Measurements from ENCODE around the gene KBTBD13.

Gene KBTBD13

GRCh38 chr15:65056868-65057548, 19.5 kb upstream of the KBTBD13 start:
- DNase-seq (ENCODE audit: low spot score), result no peak

GRCh38 chr15:65057549-65057940, 19.0 kb upstream of the KBTBD13 start:
- DNase-seq (ENCODE audit: low spot score), result no peak
- TF ChIP-seq CTCF (IDR thresholded peaks at IDR 0.05; ENCODE audit: extremely low read depth, insufficient read depth, missing control alignments), result no peak
- in situ Hi-C loops (cut with MboI; ENCODE audit: low pct_unique_long_range_greater_than_20kb, low sequenced_read_pairs, unreplicated experiment), result loop anchor here (25.0 kb wide), 1 partner anchor 230 kb away; the partner anchor contains the start of genes PARP16 and RNU5A-1

More at GRCh38 chr15:65056868-65057548, 19.5 kb upstream of the KBTBD13 start:
- in situ Hi-C loops (cut with MboI; ENCODE audit: low pct_unique_long_range_greater_than_20kb, low sequenced_read_pairs, unreplicated experiment), result loop anchor here (25.0 kb wide), 1 partner anchor 230 kb away; the partner anchor contains the start of genes PARP16 and RNU5A-1
- TF ChIP-seq CTCF (IDR thresholded peaks at IDR 0.05; ENCODE audit: extremely low read depth, insufficient read depth, missing control alignments), result no peak

GRCh38 chr15:65058394-65059368, 17.9 kb upstream of the KBTBD13 start:
- no peak for DNase-seq (ENCODE audit: low spot score)
- TF ChIP-seq CTCF (IDR thresholded peaks at IDR 0.05; ENCODE audit: extremely low read depth, insufficient read depth, missing control alignments), result no peak
- in situ Hi-C loops (cut with MboI; ENCODE audit: low pct_unique_long_range_greater_than_20kb, low sequenced_read_pairs, unreplicated experiment), result loop anchor here (25.0 kb wide), 1 partner anchor 229 kb away; the partner anchor contains the start of genes PARP16 and RNU5A-1

DNA sequence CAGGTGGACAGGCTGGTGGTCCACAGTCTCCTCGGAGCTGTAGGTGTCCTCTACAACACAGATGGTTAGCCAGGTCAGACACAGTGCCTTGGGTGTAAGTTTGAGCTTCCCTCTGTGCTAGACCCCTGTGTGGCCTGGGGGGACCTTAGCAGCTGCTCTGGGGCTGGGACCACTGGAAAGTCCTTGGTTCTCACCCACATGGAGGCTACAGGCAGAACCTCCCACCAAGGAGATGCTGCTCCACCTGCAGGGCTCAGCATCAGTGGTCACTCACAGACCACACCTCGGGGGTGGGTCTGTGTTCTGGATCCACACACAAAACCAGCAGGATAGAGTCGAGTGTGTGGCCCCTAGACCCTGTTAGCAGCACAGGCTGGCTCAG, 17.2 kb upstream of the KBTBD13 start:
- TF ChIP-seq CTCF (IDR thresholded peaks at IDR 0.05; ENCODE audit: extremely low read depth, insufficient read depth, missing control alignments), result no peak
- in situ Hi-C loops (cut with MboI; ENCODE audit: low pct_unique_long_range_greater_than_20kb, low sequenced_read_pairs, unreplicated experiment), result loop anchor here (25.0 kb wide), 1 partner anchor 228 kb away; the partner anchor contains the start of genes PARP16 and RNU5A-1
- DNase-seq (ENCODE audit: low spot score), result no peak

GRCh38 chr15:65059931-65060596, 16.5 kb upstream of the KBTBD13 start:
- in situ Hi-C loops (cut with MboI; ENCODE audit: low pct_unique_long_range_greater_than_20kb, low sequenced_read_pairs, unreplicated experiment), result loop anchor here (25.0 kb wide), 1 partner anchor 227 kb away; the partner anchor contains the start of genes PARP16 and RNU5A-1
- TF ChIP-seq CTCF (IDR thresholded peaks at IDR 0.05; ENCODE audit: extremely low read depth, insufficient read depth, missing control alignments), result no peak
- no peak for DNase-seq (ENCODE audit: low spot score)

Measured in GM13977 (cell line).